ENCODE results near the gene MEIKIN.

MEIKIN gene

GRCh38 chr5:131968396-131968954 lies 23.0 kb upstream of the MEIKIN start:
- Mint-ChIP-seq H3K4me1 (no peaks in the 10 kb centered on the region), H3K27me3 (ENCODE audit: low read depth) (no peaks in the 10 kb centered on the region), H3K36me3 (ENCODE audit: low read depth) (no peaks in the 10 kb centered on the region), H3K4me3 (no peak overlapping the region), H3K9me3 (no peaks in the 10 kb centered on the region), H3K27ac (no peak overlapping the region)
- TF ChIP-seq, protein P1, sequence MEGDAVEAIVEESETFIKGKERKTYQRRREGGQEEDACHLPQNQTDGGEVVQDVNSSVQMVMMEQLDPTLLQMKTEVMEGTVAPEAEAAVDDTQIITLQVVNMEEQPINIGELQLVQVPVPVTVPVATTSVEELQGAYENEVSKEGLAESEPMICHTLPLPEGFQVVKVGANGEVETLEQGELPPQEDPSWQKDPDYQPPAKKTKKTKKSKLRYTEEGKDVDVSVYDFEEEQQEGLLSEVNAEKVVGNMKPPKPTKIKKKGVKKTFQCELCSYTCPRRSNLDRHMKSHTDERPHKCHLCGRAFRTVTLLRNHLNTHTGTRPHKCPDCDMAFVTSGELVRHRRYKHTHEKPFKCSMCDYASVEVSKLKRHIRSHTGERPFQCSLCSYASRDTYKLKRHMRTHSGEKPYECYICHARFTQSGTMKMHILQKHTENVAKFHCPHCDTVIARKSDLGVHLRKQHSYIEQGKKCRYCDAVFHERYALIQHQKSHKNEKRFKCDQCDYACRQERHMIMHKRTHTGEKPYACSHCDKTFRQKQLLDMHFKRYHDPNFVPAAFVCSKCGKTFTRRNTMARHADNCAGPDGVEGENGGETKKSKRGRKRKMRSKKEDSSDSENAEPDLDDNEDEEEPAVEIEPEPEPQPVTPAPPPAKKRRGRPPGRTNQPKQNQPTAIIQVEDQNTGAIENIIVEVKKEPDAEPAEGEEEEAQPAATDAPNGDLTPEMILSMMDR (IDR thresholded peaks at IDR 0.05; ENCODE audit: unreplicated experiment in 3 of 3) = no peak

DNA sequence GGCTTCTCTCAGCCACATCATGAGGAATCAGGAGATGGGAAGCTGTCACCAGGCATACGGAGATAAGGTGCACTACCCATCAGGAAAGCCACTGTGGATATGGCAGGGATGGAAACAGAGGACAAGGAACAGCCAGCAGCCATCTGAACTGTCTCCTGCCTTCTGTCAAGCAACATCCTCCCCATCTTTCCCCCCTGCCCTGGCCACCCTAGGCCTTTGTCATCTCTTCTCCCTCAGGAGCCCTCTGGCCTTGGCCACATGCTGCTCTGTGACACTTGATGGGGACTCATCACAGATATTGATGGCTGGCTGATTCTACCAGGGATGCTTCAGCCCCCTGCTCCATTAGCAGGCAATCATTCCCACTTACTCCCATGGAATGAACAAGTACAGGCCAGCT lies 21.1 kb upstream of the MEIKIN start:
- Mint-ChIP-seq H3K36me3 (ENCODE audit: low read depth) (no peaks in the 10 kb centered on the region), H3K9me3 (no peaks in the 10 kb centered on the region), H3K4me3 (no peak overlapping the region), H3K27ac (no peak overlapping the region), H3K4me1 (no peaks in the 10 kb centered on the region), H3K27me3 (ENCODE audit: low read depth) (no peaks in the 10 kb centered on the region)
- TF ChIP-seq, protein P1 (IDR thresholded peaks at IDR 0.05; ENCODE audit: unreplicated experiment in 3 of 3) = no peak

DNA sequence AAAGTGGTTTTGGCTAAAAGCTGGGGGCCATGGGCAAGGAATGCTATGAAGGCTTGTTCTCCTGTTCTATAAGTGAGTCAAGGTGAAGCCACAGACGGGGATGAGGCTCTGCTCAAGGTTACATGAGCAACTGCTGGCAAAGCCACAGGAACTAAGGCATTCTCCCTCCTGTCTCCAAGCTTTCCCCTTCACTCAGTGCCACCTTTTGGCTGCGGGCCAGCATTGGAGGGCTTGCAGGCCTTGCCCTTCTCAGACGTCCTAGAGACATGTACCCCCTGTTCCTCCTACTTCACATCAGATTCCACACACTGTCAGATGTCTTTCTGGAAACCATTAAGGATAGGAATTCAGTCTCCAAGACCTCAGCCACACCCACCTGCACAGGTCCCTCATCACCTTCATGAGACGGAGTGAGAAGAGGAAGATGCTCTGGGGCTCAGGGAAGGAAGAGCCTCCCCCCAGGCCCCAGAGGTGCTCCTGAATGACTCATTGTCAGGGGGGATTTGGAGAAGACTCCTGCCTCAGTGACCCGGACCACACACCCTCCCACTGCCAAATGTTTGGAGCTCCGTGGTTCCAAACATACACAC lies 20.5 kb upstream of the MEIKIN start:
- no peaks in the 10 kb centered on the region for H3K4me1 Mint-ChIP-seq
- H3K27ac Mint-ChIP-seq = no peak overlapping the region
- no peak overlapping the region for H3K4me3 Mint-ChIP-seq
- TF ChIP-seq, protein P1 (IDR thresholded peaks at IDR 0.05; ENCODE audit: unreplicated experiment in 3 of 3) = no peak
- no peaks in the 10 kb centered on the region for H3K9me3 Mint-ChIP-seq
- no peaks in the 10 kb centered on the region for H3K36me3 Mint-ChIP-seq (ENCODE audit: low read depth)
- H3K27me3 Mint-ChIP-seq (ENCODE audit: low read depth) = no peaks in the 10 kb centered on the region

- Mint-ChIP-seq H3K27ac (no peak overlapping the region), H3K36me3 (ENCODE audit: low read depth) (no peaks in the 10 kb centered on the region), H3K9me3 (no peaks in the 10 kb centered on the region), H3K4me3 (no peak overlapping the region), H3K4me1 (no peaks in the 10 kb centered on the region), H3K27me3 (ENCODE audit: low read depth) (no peaks in the 10 kb centered on the region)
- TF ChIP-seq, protein P1 (IDR thresholded peaks at IDR 0.05; ENCODE audit: unreplicated experiment in 3 of 3) = no peak
Observed at GRCh38 chr5:131959906-131960305, 14.4 kb upstream of the MEIKIN start.

- H3K4me3 Mint-ChIP-seq = no peak overlapping the region
- no peaks in the 10 kb centered on the region for H3K4me1 Mint-ChIP-seq
- no peaks in the 10 kb centered on the region for H3K27me3 Mint-ChIP-seq (ENCODE audit: low read depth)
- H3K27ac Mint-ChIP-seq = no peak overlapping the region
- H3K36me3 Mint-ChIP-seq (ENCODE audit: low read depth) = no peaks in the 10 kb centered on the region
- no peaks in the 10 kb centered on the region for H3K9me3 Mint-ChIP-seq
- TF ChIP-seq, protein P1 (IDR thresholded peaks at IDR 0.05; ENCODE audit: unreplicated experiment in 3 of 3) = no peak
Observed at GRCh38 chr5:131959136-131959535, 13.7 kb upstream of the MEIKIN start.

Data from nephron (organoid).